GM12865 (cell line): ENCODE results near the gene UST.

Experiments
- DNase-seq: peaks from one replicate; pipeline ENCODE4 v3.0.0; 2010; ENCODE audit warnings: low read depth
- H3K4me3 ChIP-seq: 2 replicates; pipeline ENCODE4 v1.5.1; 2011; ENCODE audit warnings: mild to moderate bottlenecking, low read depth, low read length, control low read depth
- TF ChIP-seq, protein P1 (sequence below): IDR thresholded peaks from 2 replicates; pipeline ENCODE4 v1.5.1; 2011; ENCODE audit warnings: low read length, control low read depth, low read depth, inconsistent platforms; ENCODE audit not compliant: insufficient read depth; ENCODE audit errors: missing control alignments

The UST gene

DNA sequence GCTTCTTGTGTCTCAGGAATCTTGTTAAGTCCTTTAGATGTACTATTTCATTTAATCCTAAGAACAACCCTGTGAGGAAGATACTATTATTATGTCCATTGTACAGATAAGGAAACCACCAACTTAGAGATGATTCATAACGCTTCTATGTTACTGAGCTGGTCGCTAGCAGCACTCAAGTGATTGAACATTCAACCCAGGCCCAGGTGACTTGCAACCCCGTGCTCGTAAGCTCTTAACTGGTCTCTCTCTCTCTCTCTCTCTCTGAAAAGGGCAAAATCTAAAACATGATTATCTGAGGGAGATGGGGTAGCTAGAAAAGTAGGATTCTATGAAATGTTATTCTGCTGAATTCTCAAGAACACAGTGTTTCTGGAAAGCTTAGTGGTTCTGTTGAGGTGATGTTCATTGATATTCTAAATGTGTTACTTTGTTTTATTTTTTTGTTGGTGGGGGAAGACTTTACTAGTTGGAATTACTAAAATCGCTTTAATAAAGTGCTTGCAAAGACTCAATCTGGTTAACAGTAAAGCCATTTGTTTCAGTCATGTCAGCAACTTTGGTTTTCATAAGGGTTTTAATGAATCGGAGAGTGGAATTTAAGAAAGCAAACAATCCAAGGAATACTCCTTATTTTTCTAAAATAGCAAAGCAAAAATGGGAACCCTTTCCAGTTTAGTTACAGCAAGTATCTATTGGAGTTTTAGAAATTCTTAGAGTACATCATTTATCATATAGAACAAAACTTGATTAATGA lies 305.7 kb downstream of the UST start:
- H3K4me3 ChIP-seq, result no peak overlapping the region
- TF ChIP-seq, protein P1, sequence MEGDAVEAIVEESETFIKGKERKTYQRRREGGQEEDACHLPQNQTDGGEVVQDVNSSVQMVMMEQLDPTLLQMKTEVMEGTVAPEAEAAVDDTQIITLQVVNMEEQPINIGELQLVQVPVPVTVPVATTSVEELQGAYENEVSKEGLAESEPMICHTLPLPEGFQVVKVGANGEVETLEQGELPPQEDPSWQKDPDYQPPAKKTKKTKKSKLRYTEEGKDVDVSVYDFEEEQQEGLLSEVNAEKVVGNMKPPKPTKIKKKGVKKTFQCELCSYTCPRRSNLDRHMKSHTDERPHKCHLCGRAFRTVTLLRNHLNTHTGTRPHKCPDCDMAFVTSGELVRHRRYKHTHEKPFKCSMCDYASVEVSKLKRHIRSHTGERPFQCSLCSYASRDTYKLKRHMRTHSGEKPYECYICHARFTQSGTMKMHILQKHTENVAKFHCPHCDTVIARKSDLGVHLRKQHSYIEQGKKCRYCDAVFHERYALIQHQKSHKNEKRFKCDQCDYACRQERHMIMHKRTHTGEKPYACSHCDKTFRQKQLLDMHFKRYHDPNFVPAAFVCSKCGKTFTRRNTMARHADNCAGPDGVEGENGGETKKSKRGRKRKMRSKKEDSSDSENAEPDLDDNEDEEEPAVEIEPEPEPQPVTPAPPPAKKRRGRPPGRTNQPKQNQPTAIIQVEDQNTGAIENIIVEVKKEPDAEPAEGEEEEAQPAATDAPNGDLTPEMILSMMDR, result no peak

DNA sequence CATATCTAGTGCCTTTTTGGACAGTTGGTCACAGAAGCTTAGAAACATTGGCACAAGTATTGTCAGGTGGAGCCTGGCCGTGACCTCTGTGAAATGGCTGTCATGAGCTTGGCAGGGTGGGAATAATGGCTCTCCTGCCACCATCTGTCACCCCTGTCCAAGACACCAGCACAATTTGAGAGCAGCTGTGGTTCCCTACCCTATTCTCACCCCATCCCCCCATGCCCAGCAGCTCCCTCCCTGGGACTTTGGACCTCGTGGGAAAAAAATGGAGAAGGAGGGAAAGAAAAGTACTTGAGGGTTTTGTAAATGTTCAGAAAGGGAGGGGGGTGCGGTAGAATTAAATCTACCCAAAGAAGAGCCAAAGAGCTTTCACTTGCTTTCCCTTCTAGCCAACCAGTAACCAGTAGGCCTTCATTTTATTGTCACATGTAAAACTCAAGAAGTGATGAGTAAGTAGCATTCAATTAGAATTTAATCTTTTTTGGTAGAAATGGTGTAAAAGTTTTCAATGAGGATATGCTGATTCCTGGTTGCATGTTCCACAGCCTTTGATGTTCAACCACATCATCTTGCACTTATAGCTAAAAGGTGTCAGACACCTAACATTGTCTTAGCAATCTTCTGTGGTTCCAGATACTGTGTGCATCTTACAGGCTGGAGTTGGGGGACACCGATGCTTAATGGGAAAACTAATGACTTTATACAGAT lies 307.2 kb downstream of the UST start:
- H3K4me3 ChIP-seq, result no peak overlapping the region; the same call in 1 of the 2 replicates
- TF ChIP-seq, protein P1, result no peak
- no peak for DNase-seq

More for the DNA sequence above, 305.7 kb downstream of the UST start:
- peak; percentile 85 for DNase-seq

DNA sequence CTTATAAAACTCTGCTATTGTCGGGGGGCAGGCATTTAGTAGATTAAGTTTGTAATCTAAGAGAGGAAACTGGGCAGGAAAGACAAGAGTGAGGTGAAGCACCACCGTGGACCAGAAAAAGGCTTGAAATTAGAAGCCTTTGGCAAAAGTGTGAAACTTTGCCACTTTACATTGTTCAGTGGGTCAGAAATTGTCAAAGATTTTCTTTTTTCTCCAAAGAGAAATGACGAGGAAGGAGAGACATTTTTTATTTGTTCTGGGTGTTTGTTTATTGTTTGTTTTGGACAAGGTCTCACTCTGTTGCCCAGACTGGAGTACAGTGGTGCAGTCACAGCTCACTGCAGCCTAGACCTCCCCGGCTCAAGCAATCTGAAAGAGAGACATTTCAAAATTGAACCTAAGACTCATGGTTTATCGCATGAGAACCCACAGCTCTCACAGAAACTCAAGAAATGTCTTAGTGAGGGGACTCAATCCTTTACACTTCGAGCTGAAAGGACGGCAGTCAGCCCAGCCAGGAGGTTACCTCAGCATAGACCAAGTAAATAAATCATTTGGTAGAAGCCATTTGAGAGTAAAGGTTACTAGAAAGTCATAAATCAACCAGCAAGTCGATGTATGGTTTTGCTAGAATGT lies 307.8 kb downstream of the UST start:
- H3K4me3 ChIP-seq, result peak overlapping the region; percentile 37
- DNase-seq, result peak; percentile 88
- TF ChIP-seq, protein P1, result no peak

DNA sequence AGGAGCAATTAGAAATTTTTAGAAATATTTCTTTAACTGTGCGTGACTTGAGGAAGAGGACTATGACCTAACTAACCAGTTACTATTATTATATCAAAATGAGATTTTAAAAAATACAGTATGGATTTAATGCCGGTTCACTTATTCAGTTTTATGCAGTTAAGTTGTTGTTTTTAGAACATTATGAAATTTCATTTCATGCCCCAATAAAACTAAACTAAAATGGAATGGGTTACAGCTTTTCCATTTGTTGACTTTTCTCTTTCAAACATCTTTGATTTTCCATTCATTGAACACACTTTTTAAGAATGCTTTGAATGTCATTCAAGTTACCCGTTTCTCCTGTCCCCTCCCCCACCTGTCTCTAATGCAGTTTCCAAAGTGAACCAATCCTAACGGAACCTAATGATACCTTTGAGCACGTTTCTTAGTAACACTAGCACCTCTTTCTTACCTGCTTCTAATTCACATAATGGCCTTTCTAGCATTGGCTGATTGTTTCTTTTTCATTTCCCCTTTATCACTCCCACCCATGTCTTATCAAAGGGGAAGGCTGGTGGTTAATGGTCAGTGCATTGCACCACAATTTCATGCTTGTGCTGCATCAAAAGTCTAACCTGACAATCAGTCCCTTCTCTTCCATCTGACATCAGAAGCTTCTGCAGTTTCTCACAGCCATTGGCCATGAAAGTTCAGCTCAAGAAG lies 308.5 kb downstream of the UST start:
- peak overlapping the region; percentile 37 for H3K4me3 ChIP-seq
- peak; percentile 78 for DNase-seq
- TF ChIP-seq, protein P1, result no peak

DNA sequence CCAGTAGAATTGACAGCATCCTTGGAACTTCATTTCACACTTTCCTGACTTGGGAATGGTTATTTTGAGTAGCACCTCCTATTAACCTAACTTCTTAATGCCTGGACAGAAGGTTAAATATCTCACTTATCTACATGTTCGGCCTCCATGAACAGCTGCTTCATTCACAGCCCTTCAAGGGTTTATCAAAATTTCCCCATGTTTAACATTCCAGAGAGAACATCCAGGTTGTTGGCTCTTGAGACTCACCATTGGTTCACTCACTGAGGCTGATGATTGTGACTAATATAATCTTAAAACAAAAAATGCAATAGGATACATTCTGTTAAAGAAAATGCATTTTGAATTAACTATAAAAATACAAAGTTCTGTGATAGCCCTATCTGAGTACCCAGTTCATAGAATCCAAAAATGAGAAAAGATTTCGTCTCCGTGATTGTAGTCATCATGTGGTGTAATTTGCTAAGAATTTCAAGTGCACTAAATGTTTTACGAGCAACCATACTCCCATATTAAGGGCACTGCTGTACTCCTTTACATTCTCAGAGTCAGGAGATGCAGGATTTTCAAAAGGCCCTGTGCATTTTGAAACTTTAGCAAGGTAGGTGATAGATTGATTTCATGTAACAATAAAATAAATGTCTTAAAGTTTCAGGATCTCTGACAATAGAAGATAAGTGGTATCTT lies 310.1 kb downstream of the UST start:
- no peak for DNase-seq
- TF ChIP-seq, protein P1, result no peak
- no peak overlapping the region for H3K4me3 ChIP-seq

DNA sequence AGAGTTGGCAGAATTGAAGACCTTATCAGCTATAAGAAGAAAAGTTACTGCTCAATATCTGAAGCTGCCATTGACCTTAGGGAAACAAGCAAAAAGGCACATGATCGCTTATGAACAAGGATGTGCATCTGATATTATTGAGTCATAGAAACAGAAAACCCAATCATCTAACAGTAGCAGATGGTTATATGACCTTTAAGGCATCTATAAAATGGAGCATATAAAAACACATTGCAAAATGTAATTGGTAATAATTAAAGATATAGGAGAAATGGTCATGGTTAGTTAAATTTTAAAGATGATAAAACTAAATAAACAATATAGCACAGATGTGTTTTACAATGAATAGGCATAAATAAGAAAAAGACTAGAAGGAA lies 310.6 kb downstream of the UST start:
- TF ChIP-seq, protein P1, result no peak
- no peak overlapping the region for H3K4me3 ChIP-seq
- DNase-seq, result no peak
